ENCODE results near the gene CAPN15.

Gene CAPN15

GRCh38 chr16:548586-548985, 21.1 kb downstream of the CAPN15 start:
- DNase-seq = no peak

- no peak for DNase-seq
Measured at GRCh38 chr16:549544-550263, 22.2 kb downstream of the CAPN15 start.

DNA sequence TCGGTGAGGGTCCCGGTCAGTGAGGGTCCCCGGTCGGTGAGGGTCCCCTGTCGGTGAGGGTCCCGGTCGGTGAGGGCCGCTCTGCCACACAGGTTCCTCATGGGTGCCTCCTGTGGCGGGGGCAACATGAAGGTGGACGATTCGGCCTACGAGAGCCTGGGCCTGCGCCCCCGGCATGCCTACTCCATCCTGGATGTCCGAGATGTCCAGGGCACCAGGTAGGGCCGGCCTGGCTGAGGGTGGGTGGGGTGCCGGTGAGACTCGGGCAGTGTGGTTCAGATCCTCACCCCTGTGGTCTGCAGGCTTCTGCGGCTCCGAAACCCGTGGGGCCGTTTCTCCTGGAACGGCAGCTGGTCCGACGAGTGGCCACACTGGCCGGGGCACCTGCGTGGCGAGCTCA, 23.7 kb downstream of the CAPN15 start:
- no peak for DNase-seq

GRCh38 chr16:552171-552570, 24.7 kb downstream of the CAPN15 start:
- DNase-seq = no peak

GRCh38 chr16:553601-554296, 26.2 kb downstream of the CAPN15 start:
- no peak for DNase-seq

DNA sequence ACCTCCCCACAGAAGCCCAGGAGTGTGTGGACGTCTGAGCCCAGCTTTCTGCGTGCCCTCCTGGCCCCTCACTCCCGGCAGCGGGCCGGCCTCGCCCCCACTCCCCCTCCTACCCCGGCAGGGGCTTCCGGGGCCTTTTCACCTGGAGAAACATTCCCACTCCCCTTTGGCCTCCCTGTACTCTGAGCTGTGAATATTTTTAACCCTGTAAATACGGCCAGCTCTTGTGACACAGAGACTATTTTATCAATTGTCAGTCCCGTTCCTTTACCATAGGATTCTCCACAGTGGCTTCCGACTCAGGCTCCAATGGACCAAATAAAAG, 26.7 kb downstream of the CAPN15 start:
- no peak for DNase-seq

GRCh38 chr16:554640-555365, 27.3 kb downstream of the CAPN15 start:
- no peak for DNase-seq

- no peak for DNase-seq
Measured at GRCh38 chr16:555528-556473, 28.3 kb downstream of the CAPN15 start.

- DNase-seq = no peak
Measured at GRCh38 chr16:556474-557173, 29.1 kb downstream of the CAPN15 start.

- DNase-seq = no peak
Measured at GRCh38 chr16:557463-558297, 30.2 kb downstream of the CAPN15 start.

DNA sequence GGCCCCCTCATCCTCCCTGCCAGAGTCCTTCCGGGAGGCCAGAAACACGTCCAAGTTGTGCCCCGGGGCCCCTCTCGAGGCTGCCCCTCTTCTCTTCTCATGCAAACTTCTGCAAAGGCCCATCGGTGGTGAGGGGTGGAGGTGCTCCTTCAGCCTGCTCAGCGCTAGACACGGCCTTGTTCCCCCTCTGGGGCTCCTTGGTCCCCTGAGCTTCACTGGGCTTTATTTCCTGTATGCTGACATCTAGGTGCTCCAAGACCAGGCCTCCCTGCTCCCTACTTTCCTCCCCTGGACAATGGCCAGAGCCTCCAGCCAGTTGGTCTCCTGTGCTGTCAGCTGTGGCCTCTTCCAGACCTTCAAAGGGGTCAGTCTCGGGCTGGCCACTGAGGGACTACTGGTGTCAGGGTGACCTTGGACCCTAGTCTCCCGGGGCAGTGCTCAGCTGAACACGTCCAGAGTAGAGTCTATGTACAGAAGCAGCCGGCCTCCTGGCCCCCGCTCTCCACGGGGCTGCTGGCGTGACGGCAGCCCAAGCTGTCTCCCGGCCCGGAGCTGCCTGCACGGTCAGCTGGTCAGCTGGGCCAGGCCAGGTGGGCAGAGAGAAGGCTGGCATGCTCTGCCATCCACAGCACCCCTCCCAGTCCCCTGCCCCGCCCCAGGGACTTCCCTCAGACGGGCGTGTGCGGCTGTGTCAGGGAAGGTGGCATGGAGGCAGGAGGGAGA, 30.9 kb downstream of the CAPN15 start:
- DNase-seq = no peak

DNA sequence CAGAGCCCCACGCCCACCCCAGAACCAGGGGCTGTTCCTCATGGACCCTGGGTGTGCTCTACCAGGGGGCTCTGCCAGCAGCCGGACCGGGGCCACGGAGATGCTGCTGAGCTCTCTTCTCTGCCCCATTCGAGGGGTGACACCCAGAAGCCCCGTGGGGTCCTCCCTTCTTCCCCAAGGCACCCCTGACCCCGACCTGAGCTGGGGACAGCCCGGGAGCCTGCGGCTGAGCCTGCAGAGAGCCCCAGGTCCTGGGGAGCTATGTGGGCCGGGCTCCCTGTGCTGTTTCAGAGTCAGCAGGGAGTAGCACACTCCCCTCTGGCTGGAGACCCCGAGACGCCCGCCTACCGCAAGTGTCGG, 31.5 kb downstream of the CAPN15 start:
- DNase-seq = no peak

DNA sequence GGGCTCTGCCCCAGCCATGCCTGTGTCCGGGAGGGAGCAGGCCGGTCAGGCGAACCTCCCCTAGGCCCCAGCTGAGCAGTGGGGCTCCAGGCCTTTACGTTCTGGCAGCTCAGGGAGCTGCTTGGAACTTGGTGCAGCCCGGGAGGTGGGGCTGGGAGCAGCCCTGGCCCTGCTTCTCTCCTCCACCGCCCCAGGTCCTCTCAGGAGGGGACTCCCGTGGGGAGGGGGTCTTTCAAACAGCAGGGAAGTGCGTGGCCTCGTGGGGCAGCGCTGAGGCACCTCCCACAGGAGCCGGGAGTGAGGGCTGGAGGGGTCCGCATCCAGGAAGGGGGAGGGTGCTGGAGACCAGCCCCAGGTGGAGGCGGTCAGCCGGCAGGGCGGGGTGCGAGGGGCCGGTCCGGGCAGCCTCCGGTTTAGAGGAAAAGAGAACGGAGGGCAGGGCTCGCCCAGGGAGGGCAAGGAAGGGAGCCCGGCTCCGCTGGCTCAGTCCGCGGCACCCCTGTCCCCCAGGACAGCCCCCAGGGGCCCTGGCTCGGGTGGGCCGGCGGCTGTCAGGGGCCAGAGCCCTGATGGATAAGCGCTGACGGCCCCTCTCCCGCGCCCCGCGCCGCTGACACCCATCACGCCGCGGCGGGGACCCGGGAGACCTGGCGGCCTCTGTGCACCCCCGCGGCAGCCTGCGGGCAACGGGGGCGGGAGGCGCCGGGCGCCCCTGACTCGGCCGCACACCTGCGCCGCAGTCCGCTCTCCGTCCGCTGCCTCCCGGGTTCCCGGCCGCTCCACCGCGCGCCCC, 32.1 kb downstream of the CAPN15 start:
- no peak for DNase-seq

- DNase-seq = no peak
Measured at GRCh38 chr16:560204-560700, 32.7 kb downstream of the CAPN15 start, which contains the start of gene PRR35. TSS of gene PRR35 (plus strand) at chr16:560394. CDS start at chr16:563295, 2,901 bp downstream.

DNA sequence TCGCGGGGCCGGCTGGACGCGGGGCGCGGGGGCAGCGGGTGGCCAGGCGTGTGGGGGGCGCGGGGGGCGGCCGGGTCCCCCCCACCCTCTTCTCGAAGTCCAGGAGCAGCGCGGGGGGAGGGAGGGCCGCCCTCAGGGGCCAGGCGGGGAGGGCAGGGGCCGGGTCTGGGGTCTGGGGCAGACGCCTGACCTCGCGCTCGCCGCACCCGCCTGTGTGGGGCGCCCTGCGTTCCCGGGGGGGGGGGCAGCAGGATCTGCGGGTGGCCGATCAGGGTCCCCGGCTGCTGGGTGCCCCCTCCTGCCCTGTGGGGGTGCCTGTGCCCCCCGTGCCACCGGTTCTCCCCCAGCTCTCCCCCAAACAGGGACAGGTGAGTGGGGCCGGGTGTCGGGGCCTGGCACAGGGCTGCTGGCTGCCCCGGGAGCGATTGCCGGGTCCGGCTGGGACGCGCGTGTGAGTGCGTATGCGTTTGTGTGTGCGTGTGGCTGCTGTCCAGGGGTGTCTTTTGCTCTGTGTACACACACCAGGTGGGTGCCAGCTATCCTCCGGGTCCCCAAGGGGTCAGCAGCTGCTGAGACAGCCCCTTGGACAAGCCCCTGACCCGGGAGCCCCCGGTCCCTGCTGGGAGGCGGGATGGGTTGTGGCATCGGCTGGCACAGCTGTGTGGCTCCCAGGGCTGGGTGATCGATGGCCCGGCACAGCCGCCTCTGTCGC, 33.3 kb downstream of the CAPN15 start:
- no peak for DNase-seq

GRCh38 chr16:561413-561794, 33.9 kb downstream of the CAPN15 start:
- DNase-seq = no peak

- DNase-seq = no peak
Measured at GRCh38 chr16:561957-562938, 34.7 kb downstream of the CAPN15 start.
